ENCODE measurements around the gene IHH. TPM values are rescaled to one million over a fixed set of nuclear protein-coding genes. Genes with fewer than 3 reads are reported as not detected.

Gene IHH
- not detected in 2 replicates for total RNA-seq

DNA sequence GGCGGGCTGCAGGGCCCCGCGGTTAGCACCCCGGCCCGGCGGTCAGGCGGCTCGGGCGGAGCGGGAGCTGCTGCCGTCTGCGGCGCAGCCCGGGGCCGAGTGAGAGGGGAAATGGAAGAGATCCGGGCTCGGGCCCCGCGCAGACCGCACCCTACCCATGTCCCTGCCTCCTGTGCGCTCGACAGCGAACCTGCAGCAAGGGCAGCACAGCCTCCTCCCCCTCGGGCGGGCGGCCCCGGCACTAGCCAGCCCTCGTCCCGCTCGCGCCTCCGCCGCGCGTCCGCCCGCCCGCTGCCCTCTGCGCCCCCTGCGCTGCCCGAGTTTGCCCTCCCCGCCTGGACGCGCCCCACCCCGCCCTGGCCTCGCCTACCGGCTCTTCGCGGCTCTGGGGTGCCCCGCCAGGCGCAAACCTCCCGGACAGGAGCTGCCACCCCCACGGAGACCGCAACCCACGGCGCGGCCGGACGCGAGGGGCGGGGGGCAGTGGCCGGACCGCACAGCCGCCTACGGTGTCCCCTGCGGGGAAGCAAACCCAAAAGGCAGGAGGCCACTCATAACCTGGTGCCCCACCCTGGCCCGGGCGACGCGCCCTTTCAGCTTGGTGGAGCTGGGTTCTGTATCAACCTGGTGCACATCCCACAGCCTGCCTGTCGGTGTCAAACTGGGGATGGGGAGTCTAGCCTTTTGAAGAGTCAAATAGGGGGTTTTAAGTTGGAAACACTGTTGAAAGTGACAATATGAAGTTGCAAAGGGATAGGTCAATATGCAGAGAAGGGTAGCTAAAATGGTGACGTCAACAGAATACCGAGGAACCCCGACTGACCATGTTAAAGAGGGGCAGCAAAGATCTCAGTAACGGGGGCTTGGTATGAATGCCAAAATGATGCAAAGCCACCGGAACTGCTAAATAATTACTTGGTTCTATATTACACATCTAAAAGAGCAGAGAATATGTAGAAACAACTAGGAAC, at the start of gene IHH:
Gene IHH (minus strand): TSS at position 101 of the 971 bp plus-strand sequence. CDS start 454 bp downstream, outside the sequence.

DNA sequence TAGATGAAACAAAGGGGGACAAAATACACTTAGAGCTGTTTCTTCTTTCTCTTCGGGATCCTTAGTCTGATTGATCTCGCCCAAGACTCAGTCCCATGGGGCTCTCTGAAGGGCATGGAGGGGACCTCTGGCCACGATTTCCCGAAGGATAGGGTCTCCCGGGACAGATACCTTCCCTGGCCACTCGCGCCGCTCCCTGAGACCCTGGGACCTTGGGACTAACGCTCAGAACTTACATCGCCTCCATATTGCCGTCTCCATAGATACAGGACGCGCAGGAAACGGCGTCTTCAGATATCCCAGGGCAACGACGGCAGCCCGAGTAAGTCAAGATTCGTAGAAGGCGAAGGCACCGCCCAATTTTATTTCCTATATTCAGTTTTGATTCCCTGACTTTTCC, 19.5 kb downstream of the IHH start, which contains the start of gene CFAP65:
Gene CFAP65 (minus strand): TSS at position 265 of the 400 bp plus-strand sequence. CDS start 2,468 bp downstream, outside the sequence.

Other genes with a start within 250 kb of the IHH start
- gene PRKAG3, start 229.1 kb downstream of the IHH start, total RNA-seq = not detected in 2 replicates
- not detected in 2 replicates for gene WNT6, start 201.1 kb downstream of the IHH start, total RNA-seq
- gene WNT10A, start 180.1 kb downstream of the IHH start, total RNA-seq = not detected in 2 replicates
- gene CDK5R2, start 101.3 kb downstream of the IHH start, total RNA-seq = 0.71 TPM in 1 of 2 replicates, not detected in the other
- gene FEV, start 75.7 kb downstream of the IHH start, total RNA-seq = not detected in 2 replicates
- not detected in 2 replicates for gene CRYBA2, start 67.5 kb downstream of the IHH start, total RNA-seq
- not detected in 2 replicates for gene CFAP65, start 19.4 kb downstream of the IHH start, total RNA-seq
- gene NHEJ1, start 99.9 kb upstream of the IHH start, total RNA-seq = 22.7 and 33.2 TPM in 2 replicates
- gene SLC23A3, start 109.1 kb upstream of the IHH start, total RNA-seq = not detected in 2 replicates
- gene CNPPD1, start 116.0 kb upstream of the IHH start, total RNA-seq = 32.3 and 39.0 TPM in 2 replicates
- gene RETREG2, start 117.4 kb upstream of the IHH start, total RNA-seq = 55.8 and 78.7 TPM in 2 replicates
- 30.3 and 42.7 TPM in 2 replicates for gene ZFAND2B, start 145.9 kb upstream of the IHH start, total RNA-seq
- gene ABCB6, start 158.0 kb upstream of the IHH start, total RNA-seq = 12.7 and 13.1 TPM in 2 replicates
- 49.9 and 58.3 TPM in 2 replicates for gene ATG9A, start 168.7 kb upstream of the IHH start, total RNA-seq
- gene ANKZF1, start 168.9 kb upstream of the IHH start, total RNA-seq = 16.1 and 30.6 TPM in 2 replicates
- 25.1 and 25.5 TPM in 2 replicates for gene GLB1L, start 184.5 kb upstream of the IHH start, total RNA-seq
- 18.8 and 23.4 TPM in 2 replicates for gene STK16, start 184.6 kb upstream of the IHH start, total RNA-seq
- not detected in 2 replicates for gene TUBA4B, start 192.3 kb upstream of the IHH start, total RNA-seq
- 11.3 and 19.0 TPM in 2 replicates for gene TUBA4A, start 193.0 kb upstream of the IHH start, total RNA-seq
- gene DNAJB2, start 218.4 kb upstream of the IHH start, total RNA-seq = 30.0 and 37.2 TPM in 2 replicates
- gene PTPRN, start 248.5 kb upstream of the IHH start, total RNA-seq = 1.2 and 1.7 TPM in 2 replicates

All from myometrial cell (primary cell).